RWPE2 (cell line): Measurements from ENCODE around the gene CCDC24.

Source experiments
- ATAC-seq: fragments of 200-7000 bp; cut with Tn5 transposase; 3 replicates; pipeline ENCODE4 v1.9.1; 2021; ENCODE audit warnings: low read depth
- DNase-seq: peaks from one replicate; pipeline ENCODE4 v3.0.0-alpha.2; 2020; ENCODE audit warnings: low spot score
- H3K27ac ChIP-seq: fragments of 450-650 bp; 2 replicates; pipeline ENCODE4 v1.5.1; 2017; ENCODE audit warnings: mild to moderate bottlenecking; ENCODE audit not compliant: poor library complexity, severe bottlenecking
- H3K27me3 ChIP-seq: fragments of 250-450 bp; sonication (Bioruptor Pico); 2 replicates; pipeline ENCODE4 v1.5.1; 2021; ENCODE audit warnings: mild to moderate bottlenecking, moderate library complexity; ENCODE audit not compliant: insufficient read depth, poor library complexity, severe bottlenecking
- H3K36me3 ChIP-seq: fragments of 250-450 bp; sonication (Bioruptor Pico); 2 replicates; pipeline ENCODE4 v1.5.1; 2020; ENCODE audit warnings: low read depth, mild to moderate bottlenecking, moderate library complexity
- H3K4me1 ChIP-seq: fragments of 250-450 bp; sonication (Bioruptor Pico); 2 replicates; pipeline ENCODE4 v1.5.1; 2021; ENCODE audit warnings: mild to moderate bottlenecking, moderate library complexity; ENCODE audit not compliant: insufficient read depth, poor library complexity, severe bottlenecking
- H3K4me3 ChIP-seq: fragments of 250-450 bp; sonication (Bioruptor Pico); 2 replicates; pipeline ENCODE4 v1.5.1; 2021; ENCODE audit warnings: mild to moderate bottlenecking, moderate library complexity; ENCODE audit not compliant: severe bottlenecking
- H3K9me3 ChIP-seq: fragments of 250-450 bp; sonication (Bioruptor Pico); 2 replicates; pipeline ENCODE4 v1.5.1; 2021; ENCODE audit warnings: mild to moderate bottlenecking, moderate library complexity; ENCODE audit not compliant: severe bottlenecking
- CTCF ChIP-seq: fragments of 450-650 bp; IDR thresholded peaks from one replicate; pipeline ENCODE4 v1.5.1; 2017; ENCODE audit warnings: mild to moderate bottlenecking, moderate library complexity; ENCODE audit not compliant: poor library complexity, severe bottlenecking

The CCDC24 gene

GRCh38 chr1:44029260-44029910 is 38.0 kb downstream of the CCDC24 start:
- Histone ChIP-seq H3K36me3 (peaks cover 9% of the 10 kb centered on the region; the same call in 1 of the 2 replicates), H3K9me3 (no peaks in the 10 kb centered on the region), H3K4me1 (peaks cover 34% of the 10 kb centered on the region), H3K27ac (peak overlapping the region; percentile 72), H3K4me3 (peak overlapping the region; percentile 62), H3K27me3 (no peaks in the 10 kb centered on the region)
- DNase-seq (no peak), ATAC-seq (no peak)
- no peak for TF ChIP-seq CTCF

GRCh38 chr1:44029911-44030604 is 38.7 kb downstream of the CCDC24 start:
- DNase-seq (peak; percentile 94), ATAC-seq (peak; percentile 66)
- Histone ChIP-seq H3K9me3 (no peaks in the 10 kb centered on the region), H3K4me1 (peaks cover 28% of the 10 kb centered on the region), H3K27me3 (no peaks in the 10 kb centered on the region), H3K36me3 (peaks cover 9% of the 10 kb centered on the region; the same call in 1 of the 2 replicates), H3K4me3 (peak overlapping the region; percentile 62), H3K27ac (peak overlapping the region; percentile 72)
- no peak for TF ChIP-seq CTCF

GRCh38 chr1:44030605-44031251 is 39.3 kb downstream of the CCDC24 start:
- H3K36me3 ChIP-seq, result peaks cover 9% of the 10 kb centered on the region; the same call in 1 of the 2 replicates
- TF ChIP-seq CTCF, result peak; percentile 26
- peak overlapping the region; percentile 72 for H3K27ac ChIP-seq
- peaks cover 26% of the 10 kb centered on the region for H3K4me1 ChIP-seq
- DNase-seq, result no peak
- H3K9me3 ChIP-seq, result no peaks in the 10 kb centered on the region
- H3K4me3 ChIP-seq, result peak overlapping the region; percentile 62
- H3K27me3 ChIP-seq, result no peaks in the 10 kb centered on the region
- peak; percentile 46 for ATAC-seq

- Histone ChIP-seq H3K9me3 (no peaks in the 10 kb centered on the region), H3K27me3 (no peaks in the 10 kb centered on the region), H3K27ac (peak within 1 kb of the TSS; percentile 72), H3K4me3 (peak within 1 kb of the TSS; percentile 62), H3K4me1 (peaks cover 28% of the 10 kb centered on the region), H3K36me3 (peaks cover 9% of the 10 kb centered on the region; the same call in 1 of the 2 replicates)
- DNase-seq (no peak), ATAC-seq (peak; percentile 28)
- TF ChIP-seq CTCF, result no peak
These were observed 40.1 kb downstream of the CCDC24 start, which contains the start of gene SLC6A9 for GRCh38 chr1:44031252-44032169. Gene SLC6A9, minus strand, starts transcription at chr1:44031462. Its CDS starts 7,185 bp downstream, at chr1:44024277.
